H9 (cell line): ENCODE data around the gene EIF1B. TPM values are rescaled to one million over a fixed set of nuclear protein-coding genes. Genes with fewer than 3 reads are reported as not detected.

Experiments used
- DNase-seq: peaks from one replicate; pipeline ENCODE4 v3.0.0-alpha.2; 2017
- H2AFZ ChIP-seq: one replicate; pipeline ENCODE4 v1.6.1; 2013; ENCODE audit warnings: mild to moderate bottlenecking, low read length, control low read depth, moderate library complexity
- H2AK5ac ChIP-seq: 2 replicates; pipeline ENCODE4 v1.6.1; 2013; ENCODE audit warnings: low read length, control low read depth, mixed read lengths; ENCODE audit not compliant: insufficient read length
- H2BK120ac ChIP-seq: one replicate; pipeline ENCODE4 v1.6.1; 2013; ENCODE audit warnings: low read depth, mild to moderate bottlenecking, low read length, control low read depth, inconsistent platforms; ENCODE audit not compliant: poor library complexity, severe bottlenecking
- H2BK12ac ChIP-seq: 2 replicates; pipeline ENCODE4 v1.6.1; 2013; ENCODE audit warnings: low read length, control low read depth, mixed read lengths, low read depth; ENCODE audit not compliant: insufficient read length
- H2BK15ac ChIP-seq: 2 replicates; pipeline ENCODE4 v1.6.1; 2013; ENCODE audit warnings: low read depth, low read length, control low read depth
- H2BK20ac ChIP-seq: one replicate; pipeline ENCODE4 v1.6.1; 2013; ENCODE audit warnings: low read depth, mild to moderate bottlenecking, low read length, control low read depth, inconsistent platforms; ENCODE audit not compliant: poor library complexity, severe bottlenecking
- H2BK5ac ChIP-seq: 2 replicates; pipeline ENCODE4 v1.6.1; 2013; ENCODE audit warnings: low read length, control low read depth, mixed read lengths; ENCODE audit not compliant: insufficient read length
- H3K14ac ChIP-seq: 2 replicates; pipeline ENCODE4 v1.6.1; 2013; ENCODE audit warnings: low read length, control low read depth; ENCODE audit not compliant: insufficient read depth
- H3K18ac ChIP-seq: 2 replicates; pipeline ENCODE4 v1.6.1; 2013; ENCODE audit warnings: low read depth, mild to moderate bottlenecking, mixed read lengths, low read length, control low read depth; ENCODE audit not compliant: insufficient read length
- H3K23ac ChIP-seq: 2 replicates; pipeline ENCODE4 v1.6.1; 2013; ENCODE audit warnings: low read length, control low read depth, mixed read lengths, low read depth; ENCODE audit not compliant: insufficient read length
- H3K23me2 ChIP-seq: 2 replicates; pipeline ENCODE4 v1.6.1; 2013; ENCODE audit warnings: low read depth, mild to moderate bottlenecking, mixed read lengths, low read length, control low read depth; ENCODE audit not compliant: insufficient read length, poor library complexity, severe bottlenecking
- H3K27ac ChIP-seq: 2 replicates; pipeline ENCODE4 v1.5.1; 2013; ENCODE audit warnings: low read length, control low read depth, mixed read lengths, low read depth; ENCODE audit not compliant: insufficient read length
- H3K27me3 ChIP-seq: 2 replicates; pipeline ENCODE4 v1.6.1; 2013; ENCODE audit warnings: low read length, control low read depth, inconsistent platforms; ENCODE audit not compliant: insufficient read depth
- H3K4ac ChIP-seq: 2 replicates; pipeline ENCODE4 v1.6.1; 2013; ENCODE audit warnings: low read depth, mild to moderate bottlenecking, control low read depth, inconsistent platforms, low read length, moderate library complexity
- H3K4me1 ChIP-seq: 2 replicates; pipeline ENCODE4 v1.6.1; 2013; ENCODE audit warnings: low read length, control low read depth, inconsistent platforms; ENCODE audit not compliant: insufficient read depth
- H3K4me2 ChIP-seq: 2 replicates; pipeline ENCODE4 v1.6.1; 2013; ENCODE audit warnings: low read length, control low read depth, mixed read lengths; ENCODE audit not compliant: insufficient read length, insufficient read depth
- H3K56ac ChIP-seq: 2 replicates; pipeline ENCODE4 v1.6.1; 2013; ENCODE audit warnings: low read depth, mild to moderate bottlenecking, mixed read lengths, low read length, control low read depth; ENCODE audit not compliant: insufficient read length
- H3K79me1 ChIP-seq: 2 replicates; pipeline ENCODE4 v1.6.1; 2013; ENCODE audit warnings: low read depth, mild to moderate bottlenecking, moderate library complexity, low read length, control low read depth, inconsistent platforms; ENCODE audit not compliant: insufficient read depth, poor library complexity, severe bottlenecking
- H3K79me2 ChIP-seq: 2 replicates; pipeline ENCODE4 v1.6.1; 2013; ENCODE audit warnings: low read length, control low read depth, inconsistent platforms; ENCODE audit not compliant: insufficient read depth
- H3K9ac ChIP-seq: 2 replicates; pipeline ENCODE4 v1.6.1; 2013; ENCODE audit warnings: low read length, control low read depth, mixed read lengths; ENCODE audit not compliant: insufficient read length; ENCODE audit errors: extremely low read depth
- H3K9me3 ChIP-seq: one replicate; pipeline ENCODE4 v1.6.1; 2013; ENCODE audit warnings: low read depth, low read length, inconsistent platforms; ENCODE audit not compliant: control insufficient read depth
- H3T11ph ChIP-seq: one replicate; pipeline ENCODE4 v1.6.1; 2013; ENCODE audit warnings: mild to moderate bottlenecking, low read length, control low read depth, inconsistent platforms
- H4K20me1 ChIP-seq: one replicate; pipeline ENCODE4 v1.6.1; 2013; ENCODE audit not compliant: control insufficient read depth, insufficient read length, insufficient read depth
- H4K5ac ChIP-seq: 2 replicates; pipeline ENCODE4 v1.6.1; 2013; ENCODE audit warnings: low read depth, mild to moderate bottlenecking, mixed read lengths, low read length, control low read depth; ENCODE audit not compliant: insufficient read length
- H4K8ac ChIP-seq: replicated peaks from 2 replicates; pipeline ENCODE4 v1.6.1; 2013; ENCODE audit warnings: low read length, control low read depth, mixed read lengths, low read depth; ENCODE audit not compliant: insufficient read length
- H4K91ac ChIP-seq: 2 replicates; pipeline ENCODE4 v1.6.1; 2013; ENCODE audit warnings: low read depth, mild to moderate bottlenecking, moderate library complexity, mixed read lengths, low read length, control low read depth; ENCODE audit not compliant: insufficient read length
- H3K27ac Mint-ChIP-seq, 3 experiments: 2 replicates in 2 of 3; 3 replicates in 1 of 3; pipeline ENCODE4 v1.8.0; 2020 to 2021; ENCODE audit warnings: mixed read lengths in 3 of 3, mild to moderate bottlenecking in 1 of 3, moderate library complexity in 1 of 3
- H3K27me3 Mint-ChIP-seq: 2 replicates; pipeline ENCODE4 v1.8.0; 2021; ENCODE audit warnings: low read depth, mild to moderate bottlenecking, moderate library complexity, mixed read lengths
- H3K36me3 Mint-ChIP-seq, 3 experiments: 2 replicates in 2 of 3; 3 replicates in 1 of 3; pipeline ENCODE4 v1.8.0; 2020 to 2021; ENCODE audit warnings: low read depth in 3 of 3, mixed read lengths in 3 of 3; ENCODE audit not compliant: insufficient read depth in 1 of 3
- H3K4me1 Mint-ChIP-seq, 2 experiments: 2 replicates each; pipeline ENCODE4 v1.8.0; 2020; ENCODE audit warnings: mixed read lengths in 2 of 2
- H3K4me3 Mint-ChIP-seq, 2 experiments: 2 replicates in 1 of 2; 3 replicates in 1 of 2; pipeline ENCODE4 v1.8.0; 2020 to 2021; ENCODE audit warnings: mild to moderate bottlenecking in 2 of 2, mixed read lengths in 2 of 2, moderate library complexity in 1 of 2
- H3K9me3 Mint-ChIP-seq, 2 experiments: 2 replicates in 1 of 2; 3 replicates in 1 of 2; pipeline ENCODE4 v1.8.0; 2020; ENCODE audit warnings: mild to moderate bottlenecking in 2 of 2, mixed read lengths in 2 of 2, moderate library complexity in 1 of 2
- CTCF ChIP-seq: fragments of 200-600 bp; sonication (generic); conservative IDR thresholded peaks from 3 replicates; pipeline ENCODE4 v1.8.0; 2021; ENCODE audit warnings: antibody characterized with exemption, mild to moderate bottlenecking
- WGBS: extraction: QIAGEN DNeasy Blood & Tissue Kit; methylation state at CpG from one replicate; pipeline ENCODE4 v1.1.7; 2013; ENCODE audit warnings: missing lambda C conversion rate, low lambda C conversion rate, mixed read lengths; ENCODE audit not compliant: insufficient read length; ENCODE audit errors: extremely low coverage; 5-methylcytosine and 5-hydroxymethylcytosine counted together
- total RNA-seq: library from RNA; stranded (reverse); gene quantifications from 2 replicates; pipeline ENCODE4 v1.2.1, GENCODE V29; 2021

Gene EIF1B
- total RNA-seq, 1 experiment from 2014 or later: 133 TPM

- H3K4me2 ChIP-seq: no peak overlapping the region
- H2BK20ac ChIP-seq: no peak overlapping the region
- no peak overlapping the region for H3K27ac ChIP-seq
- H2BK15ac ChIP-seq: no peak overlapping the region
- H3K4me1 ChIP-seq: no peaks in the 10 kb centered on the region
- no peak overlapping the region for H4K5ac ChIP-seq
- H3K23ac ChIP-seq: no peak overlapping the region
- no peak for DNase-seq
- H3K9ac ChIP-seq: no peak overlapping the region
- H3K27me3 ChIP-seq: no peaks in the 10 kb centered on the region
- Mint-ChIP-seq H3K4me1 (peaks cover 4 to 7% of the 10 kb centered on the region in 2 experiments; a peak in 3 of 4 replicates), H3K36me3 (no peaks in the 10 kb centered on the region), H3K9me3 (no peaks in the 10 kb centered on the region), H3K27me3 (peaks cover 1% of the 10 kb centered on the region; the same call in 1 of the 2 replicates), H3K4me3 (no peak overlapping the region), H3K27ac (no peak overlapping the region)
- H4K8ac ChIP-seq: no peak overlapping the region
- H3K23me2 ChIP-seq: no peaks in the 10 kb centered on the region
- H2BK12ac ChIP-seq: no peak overlapping the region
- no peak overlapping the region for H2AK5ac ChIP-seq
- no peak overlapping the region for H3K18ac ChIP-seq
- H2BK120ac ChIP-seq: no peak overlapping the region
- no peak overlapping the region for H3T11ph ChIP-seq
- no peak overlapping the region for H3K14ac ChIP-seq
- TF ChIP-seq CTCF: no peak
- WGBS: no CpG with 5 or more reads among the region's 9 CpGs
- no peak overlapping the region for H3K56ac ChIP-seq
- H3K79me2 ChIP-seq: no peaks in the 10 kb centered on the region
- H4K91ac ChIP-seq: no peak overlapping the region
- H3K4ac ChIP-seq: no peak overlapping the region
- no peak overlapping the region for H2BK5ac ChIP-seq
- no peaks in the 10 kb centered on the region for H3K79me1 ChIP-seq
- H4K20me1 ChIP-seq: no peaks in the 10 kb centered on the region
- no peaks in the 10 kb centered on the region for H3K9me3 ChIP-seq
- H2AFZ ChIP-seq: no peak overlapping the region
Observed at GRCh38 chr3:40337136-40338108, 27.9 kb downstream of the EIF1B start.
